Mucosa of rectum (tissue), 2 donors: ENCODE results near the gene MSI2.

Experiments
- H3K27ac ChIP-seq, 2 donors: one replicate each; pipeline ENCODE4 v1.7.0; 2013; ENCODE audit warnings: inconsistent platforms in 2 of 2, low read depth in 2 of 2, low read length in 2 of 2
- H3K27me3 ChIP-seq, 2 donors: one replicate each; pipeline ENCODE4 v1.7.0; 2013; ENCODE audit warnings: low read length in 2 of 2; ENCODE audit not compliant: control insufficient read depth in 2 of 2, insufficient read depth in 2 of 2
- H3K36me3 ChIP-seq, 2 donors: one replicate each; pipeline ENCODE4 v1.7.0; 2013; ENCODE audit warnings: low read length in 2 of 2; ENCODE audit not compliant: control insufficient read depth in 2 of 2, insufficient read depth in 2 of 2
- H3K4me1 ChIP-seq, 2 donors: one replicate each; pipeline ENCODE4 v1.7.0; 2013; ENCODE audit warnings: low read length in 2 of 2, mild to moderate bottlenecking in 1 of 2; ENCODE audit not compliant: control insufficient read depth in 2 of 2, insufficient read depth in 2 of 2
- H3K4me3 ChIP-seq, 2 donors: one replicate each; pipeline ENCODE4 v1.7.0; 2013; ENCODE audit warnings: low read length in 2 of 2
- H3K9ac ChIP-seq, 2 donors: one replicate each; pipeline ENCODE4 v1.7.0; 2013; ENCODE audit warnings: low read length in 2 of 2, low read depth in 1 of 2, mild to moderate bottlenecking in 1 of 2
- H3K9me3 ChIP-seq, 2 donors: one replicate each; pipeline ENCODE4 v1.7.0; 2013; ENCODE audit warnings: low read length in 2 of 2; ENCODE audit not compliant: control insufficient read depth in 2 of 2
- donor health status: healthy.
- donor health status: Normal muscosa, but diverticular disease.

Gene MSI2

GRCh38 chr17:57715981-57716380, 459.7 kb downstream of the MSI2 start:
- Histone ChIP-seq H3K9ac (no peak overlapping the region), H3K4me1 (no peaks in the 10 kb centered on the region), H3K27ac (no peak overlapping the region), H3K9me3 (no peaks in the 10 kb centered on the region), H3K4me3 (no peak overlapping the region), H3K36me3 (no peaks in the 10 kb centered on the region), H3K27me3 (peaks cover 4 to 6% of the 10 kb centered on the region in 2 donors)

GRCh38 chr17:57718878-57719277, 462.6 kb downstream of the MSI2 start:
- H3K9ac ChIP-seq = no peak overlapping the region
- H3K27me3 ChIP-seq = peaks cover 0 to 6% of the 10 kb centered on the region in 2 donors
- H3K4me1 ChIP-seq = no peaks in the 10 kb centered on the region
- no peak overlapping the region for H3K4me3 ChIP-seq
- H3K9me3 ChIP-seq = no peaks in the 10 kb centered on the region
- no peak overlapping the region for H3K27ac ChIP-seq
- no peaks in the 10 kb centered on the region for H3K36me3 ChIP-seq

GRCh38 chr17:57720386-57721035, 464.2 kb downstream of the MSI2 start:
- Histone ChIP-seq H3K27ac (no peak overlapping the region), H3K9ac (no peak overlapping the region), H3K4me3 (no peak overlapping the region), H3K9me3 (no peaks in the 10 kb centered on the region), H3K27me3 (peaks cover 0 to 6% of the 10 kb centered on the region in 2 donors), H3K4me1 (no peaks in the 10 kb centered on the region), H3K36me3 (no peaks in the 10 kb centered on the region)

GRCh38 chr17:57721967-57722703, 465.8 kb downstream of the MSI2 start:
- H3K4me3 ChIP-seq = no peak overlapping the region
- H3K4me1 ChIP-seq = no peaks in the 10 kb centered on the region
- no peak overlapping the region for H3K9ac ChIP-seq
- no peaks in the 10 kb centered on the region for H3K36me3 ChIP-seq
- no peak overlapping the region for H3K27ac ChIP-seq
- peaks cover 0 to 3% of the 10 kb centered on the region in 2 donors for H3K27me3 ChIP-seq
- H3K9me3 ChIP-seq = no peaks in the 10 kb centered on the region

GRCh38 chr17:57722704-57723043, 466.4 kb downstream of the MSI2 start:
- H3K27ac ChIP-seq = no peak overlapping the region
- no peak overlapping the region for H3K9ac ChIP-seq
- H3K27me3 ChIP-seq = peaks cover 0 to under 1% of the 10 kb centered on the region in 2 donors
- no peaks in the 10 kb centered on the region for H3K36me3 ChIP-seq
- H3K4me3 ChIP-seq = no peak overlapping the region
- no peaks in the 10 kb centered on the region for H3K9me3 ChIP-seq
- H3K4me1 ChIP-seq = no peaks in the 10 kb centered on the region

GRCh38 chr17:57723427-57724025, 467.2 kb downstream of the MSI2 start:
- Histone ChIP-seq H3K4me3 (no peak overlapping the region), H3K36me3 (no peaks in the 10 kb centered on the region), H3K9ac (no peak overlapping the region), H3K27me3 (no peaks in the 10 kb centered on the region), H3K27ac (no peak overlapping the region), H3K4me1 (no peaks in the 10 kb centered on the region), H3K9me3 (no peaks in the 10 kb centered on the region)

- no peak overlapping the region for H3K27ac ChIP-seq
- H3K36me3 ChIP-seq = no peaks in the 10 kb centered on the region
- no peaks in the 10 kb centered on the region for H3K4me1 ChIP-seq
- no peaks in the 10 kb centered on the region for H3K9me3 ChIP-seq
- no peak overlapping the region for H3K9ac ChIP-seq
- no peaks in the 10 kb centered on the region for H3K27me3 ChIP-seq
- no peak overlapping the region for H3K4me3 ChIP-seq
Observed at GRCh38 chr17:57724026-57724728, 467.9 kb downstream of the MSI2 start.

- no peak overlapping the region for H3K4me3 ChIP-seq
- no peak overlapping the region for H3K9ac ChIP-seq
- no peak overlapping the region for H3K27ac ChIP-seq
- no peaks in the 10 kb centered on the region for H3K36me3 ChIP-seq
- no peaks in the 10 kb centered on the region for H3K27me3 ChIP-seq
- H3K9me3 ChIP-seq = no peaks in the 10 kb centered on the region
- no peaks in the 10 kb centered on the region for H3K4me1 ChIP-seq
Observed at GRCh38 chr17:57724729-57725125, 468.4 kb downstream of the MSI2 start.

- H3K4me3 ChIP-seq = no peak overlapping the region
- H3K27me3 ChIP-seq = no peaks in the 10 kb centered on the region
- no peaks in the 10 kb centered on the region for H3K9me3 ChIP-seq
Observed at GRCh38 chr17:57726213-57726790, 470.0 kb downstream of the MSI2 start.

GRCh38 chr17:57726838-57727237, 470.5 kb downstream of the MSI2 start:
- no peaks in the 10 kb centered on the region for H3K9me3 ChIP-seq
- H3K27me3 ChIP-seq = no peaks in the 10 kb centered on the region
- no peak overlapping the region for H3K27ac ChIP-seq
- no peak overlapping the region for H3K4me3 ChIP-seq
- H3K36me3 ChIP-seq = no peaks in the 10 kb centered on the region
- H3K9ac ChIP-seq = no peak overlapping the region
- H3K4me1 ChIP-seq = no peaks in the 10 kb centered on the region

More at GRCh38 chr17:57726213-57726790, 470.0 kb downstream of the MSI2 start:
- Histone ChIP-seq H3K4me1 (no peaks in the 10 kb centered on the region), H3K36me3 (no peaks in the 10 kb centered on the region), H3K27ac (no peak overlapping the region), H3K9ac (no peak overlapping the region)
